HepG2 (cell line): ENCODE data around the gene RNF208. TPM values are rescaled to one million over a fixed set of nuclear protein-coding genes. Genes with fewer than 3 reads are reported as not detected.
A peak's percentile ranks its signal among the peaks of the same experiment; 100 is the strongest.

ENCODE experiments used
- ELF3 ChIP-seq: IDR thresholded peaks from 2 replicates; pipeline ENCODE4 v1.6.1; 2016; ENCODE audit warnings: missing genetic modification reagents, missing compliant biosample characterization
- GMEB2 ChIP-seq: IDR thresholded peaks from 2 replicates; pipeline ENCODE4 v1.6.1; 2016; ENCODE audit warnings: missing biosample characterization, missing genetic modification reagents, low read depth
- IRF2 ChIP-seq: IDR thresholded peaks from 2 replicates; pipeline ENCODE4 v1.6.1; 2018; ENCODE audit warnings: missing genetic modification reagents, missing compliant biosample characterization
- MLLT10 ChIP-seq: sonication (generic); formaldehyde crosslinking; IDR thresholded peaks from 2 replicates; pipeline ENCODE4 v1.4.0; 2020; ENCODE audit warnings: missing genetic modification reagents
- MTF2 ChIP-seq: sonication (generic); formaldehyde crosslinking; IDR thresholded peaks from 2 replicates; pipeline ENCODE4 v1.5.0; 2020; ENCODE audit warnings: missing genetic modification reagents, borderline replicate concordance
- POLR2AphosphoS5 ChIP-seq: IDR thresholded peaks from 2 replicates; pipeline ENCODE4 v1.6.1; 2012; ENCODE audit warnings: low read depth, low read length
- TEAD3 ChIP-seq: optimal IDR thresholded peaks from 2 replicates; pipeline ENCODE3; 2016; ENCODE audit warnings: borderline replicate concordance
- YEATS4 ChIP-seq: sonication (generic); formaldehyde crosslinking; IDR thresholded peaks from 2 replicates; pipeline ENCODE4 v1.4.0; 2020; ENCODE audit warnings: missing genetic modification reagents, borderline replicate concordance
- ZBTB10 ChIP-seq: sonication (generic); formaldehyde crosslinking; IDR thresholded peaks from 2 replicates; pipeline ENCODE4 v1.4.0; 2020; ENCODE audit warnings: missing genetic modification reagents, borderline replicate concordance
- ZBTB39 ChIP-seq: sonication (generic); formaldehyde crosslinking; IDR thresholded peaks from 2 replicates; pipeline ENCODE4 v1.5.0; 2020; ENCODE audit warnings: missing genetic modification reagents
- ZNF224 ChIP-seq: sonication (generic); formaldehyde crosslinking; IDR thresholded peaks from 2 replicates; pipeline ENCODE4 v1.5.0; 2020; ENCODE audit warnings: mild to moderate bottlenecking, missing genetic modification reagents
- ZNF580 ChIP-seq: IDR thresholded peaks from 2 replicates; pipeline ENCODE4 v1.6.1; 2016; ENCODE audit warnings: low read depth, borderline replicate concordance
- ZNF670 ChIP-seq: sonication (generic); formaldehyde crosslinking; IDR thresholded peaks from 2 replicates; pipeline ENCODE4 v1.8.0; 2022; ENCODE audit warnings: mild to moderate bottlenecking, missing genetic modification reagents, borderline replicate concordance
- polyA plus RNA-seq, 8 experiments: library from polyadenylated mRNA; depleted of rRNA in 3 of 8; stranded (reverse) in 7 of 8; unstranded in 1 of 8; fragments of >200 nt; fragmentation: Illumina TruSeq in 4 of 8; extraction: Trizol in 4 of 8; gene quantifications; 2 replicates each; pipeline versions ENCODE4 v1.2.1 to v1.2.3, GENCODE V29; 2011 to 2016; ENCODE audit warnings: low read depth in 4 of 8, missing spikeins in 1 of 8, mixed read lengths in 1 of 8; ENCODE audit not compliant: insufficient read depth in 1 of 8
- total RNA-seq, 5 experiments: library from RNA; depleted of rRNA; stranded (reverse); fragments of >200 nt; fragmentation: Illumina TruSeq; extraction: Trizol; gene quantifications; 2 replicates each; pipeline ENCODE4 v1.2.3, GENCODE V29; 2016; ENCODE audit warnings: low read depth in 1 of 5

Gene RNF208
- total and polyA plus RNA-seq, 2 of the 13 experiments (the other 11 are each of a cell fraction or from before 2014, with no cell fraction given), result 1.6 to 2.1 TPM

GRCh38 chr9:137229903-137230704 is 8.1 kb upstream of the RNF208 start (continued):
- TF ChIP-seq ZBTB39 (CRISPR knock-in tag) (no peak; the same call in 1 of the 2 replicates), GMEB2 (CRISPR knock-in tag) (no peak), ZNF580 (CRISPR knock-in tag) (peak; percentile 63; the same call in 1 of the 2 replicates), ZNF224 (CRISPR knock-in tag) (peak; percentile 70; the same call in 1 of the 2 replicates), ZNF670 (CRISPR knock-in tag) (peak; percentile 90), ELF3 (CRISPR knock-in tag) (peak; percentile 48), POLR2AphosphoS5 (peak; percentile 25; the same call in 1 of the 2 replicates), MTF2 (no peak), ZBTB10 (CRISPR knock-in tag) (peak; percentile 87), YEATS4 (CRISPR knock-in tag) (peak; percentile 63; the same call in 1 of the 2 replicates), MLLT10 (CRISPR knock-in tag) (no peak), IRF2 (CRISPR knock-in tag) (peak; percentile 22; the same call in 1 of the 2 replicates), TEAD3 (CRISPR knock-in tag) (peak; percentile 22)
